Measurements from ENCODE around the gene EGFLAM. TPM values are rescaled to one million over a fixed set of nuclear protein-coding genes. Genes with fewer than 3 reads are reported as not detected.
A peak's percentile ranks its signal among the peaks of the same experiment; 100 is the strongest.

EGFLAM gene
- total RNA-seq, 3 donors from 2014 or later = not detected

GRCh38 chr5:38453506-38453905, 195.1 kb downstream of the EGFLAM start:
- H3K9me3 Mint-ChIP-seq = no peaks in the 10 kb centered on the region
- peaks cover 74% of the 10 kb centered on the region for H3K27me3 Mint-ChIP-seq (ENCODE audit: low read depth)
- ATAC-seq = peak; percentile 87 to 91
- H3K4me1 Mint-ChIP-seq (ENCODE audit: low read depth) = peaks cover 29% of the 10 kb centered on the region
- H3K36me3 Mint-ChIP-seq (ENCODE audit: insufficient read depth) = no peaks in the 10 kb centered on the region
- DNase-seq = peak; percentile 9
- H3K4me3 Mint-ChIP-seq = peak overlapping the region; percentile 51

GRCh38 chr5:38453921-38454320, 195.6 kb downstream of the EGFLAM start:
- H3K4me3 Mint-ChIP-seq = peak overlapping the region; percentile 51
- ATAC-seq = no peak
- no peak for DNase-seq
- H3K36me3 Mint-ChIP-seq (ENCODE audit: insufficient read depth) = no peaks in the 10 kb centered on the region
- no peaks in the 10 kb centered on the region for H3K9me3 Mint-ChIP-seq
- peaks cover 29% of the 10 kb centered on the region for H3K4me1 Mint-ChIP-seq (ENCODE audit: low read depth)
- H3K27me3 Mint-ChIP-seq (ENCODE audit: low read depth) = peaks cover 73% of the 10 kb centered on the region

- H3K4me1 Mint-ChIP-seq (ENCODE audit: low read depth) = peaks cover 29% of the 10 kb centered on the region
- no peaks in the 10 kb centered on the region for H3K36me3 Mint-ChIP-seq (ENCODE audit: insufficient read depth)
- H3K4me3 Mint-ChIP-seq = no peak overlapping the region
- H3K27me3 Mint-ChIP-seq (ENCODE audit: low read depth) = peaks cover 66% of the 10 kb centered on the region
- DNase-seq (no peak), ATAC-seq (no peak)
- H3K9me3 Mint-ChIP-seq = no peaks in the 10 kb centered on the region
Observed at GRCh38 chr5:38455796-38456330, 197.5 kb downstream of the EGFLAM start.

- DNase-seq = no peak
- H3K4me1 Mint-ChIP-seq (ENCODE audit: low read depth) = peaks cover 29% of the 10 kb centered on the region
- H3K27me3 Mint-ChIP-seq (ENCODE audit: low read depth) = peaks cover 61% of the 10 kb centered on the region
- ATAC-seq = no peak
- no peaks in the 10 kb centered on the region for H3K9me3 Mint-ChIP-seq
- H3K36me3 Mint-ChIP-seq (ENCODE audit: insufficient read depth) = no peaks in the 10 kb centered on the region
- H3K4me3 Mint-ChIP-seq = no peak overlapping the region
Observed at GRCh38 chr5:38456657-38457399, 198.5 kb downstream of the EGFLAM start.

GRCh38 chr5:38458174-38458573, 199.8 kb downstream of the EGFLAM start:
- Mint-ChIP-seq H3K4me3 (no peak overlapping the region), H3K9me3 (no peaks in the 10 kb centered on the region), H3K4me1 (ENCODE audit: low read depth) (peaks cover 21% of the 10 kb centered on the region), H3K27me3 (ENCODE audit: low read depth) (peaks cover 64% of the 10 kb centered on the region), H3K36me3 (ENCODE audit: insufficient read depth) (no peaks in the 10 kb centered on the region)
- DNase-seq (no peak), ATAC-seq (no peak)

GRCh38 chr5:38462976-38463633, 204.7 kb downstream of the EGFLAM start:
- H3K27me3 Mint-ChIP-seq (ENCODE audit: low read depth) = peaks cover 39% of the 10 kb centered on the region

GRCh38 chr5:38463634-38464521, 205.5 kb downstream of the EGFLAM start:
- Mint-ChIP-seq H3K4me1 (ENCODE audit: low read depth) (no peaks in the 10 kb centered on the region), H3K9me3 (no peaks in the 10 kb centered on the region), H3K4me3 (no peak overlapping the region), H3K36me3 (ENCODE audit: insufficient read depth) (no peaks in the 10 kb centered on the region), H3K27me3 (ENCODE audit: low read depth) (peaks cover 39% of the 10 kb centered on the region)
- no peak for ATAC-seq
- DNase-seq = no peak

More at GRCh38 chr5:38462976-38463633, 204.7 kb downstream of the EGFLAM start:
- Mint-ChIP-seq H3K36me3 (ENCODE audit: insufficient read depth) (no peaks in the 10 kb centered on the region), H3K4me3 (no peak overlapping the region), H3K9me3 (no peaks in the 10 kb centered on the region), H3K4me1 (ENCODE audit: low read depth) (no peaks in the 10 kb centered on the region)
- no peak for DNase-seq
- no peak for ATAC-seq

- H3K4me3 Mint-ChIP-seq = no peak overlapping the region
- peaks cover 33% of the 10 kb centered on the region for H3K27me3 Mint-ChIP-seq (ENCODE audit: low read depth)
- ATAC-seq (no peak), DNase-seq (no peak)
- H3K36me3 Mint-ChIP-seq (ENCODE audit: insufficient read depth) = no peaks in the 10 kb centered on the region
- no peaks in the 10 kb centered on the region for H3K4me1 Mint-ChIP-seq (ENCODE audit: low read depth)
- H3K9me3 Mint-ChIP-seq = no peaks in the 10 kb centered on the region
Observed at GRCh38 chr5:38465061-38465460, 206.7 kb downstream of the EGFLAM start.

GRCh38 chr5:38465702-38466423, 207.5 kb downstream of the EGFLAM start:
- no peak overlapping the region for H3K4me3 Mint-ChIP-seq
- ATAC-seq (no peak), DNase-seq (no peak)
- no peaks in the 10 kb centered on the region for H3K4me1 Mint-ChIP-seq (ENCODE audit: low read depth)
- H3K36me3 Mint-ChIP-seq (ENCODE audit: insufficient read depth) = no peaks in the 10 kb centered on the region
- H3K27me3 Mint-ChIP-seq (ENCODE audit: low read depth) = peaks cover 31% of the 10 kb centered on the region
- H3K9me3 Mint-ChIP-seq = no peaks in the 10 kb centered on the region

GRCh38 chr5:38466424-38467189, 208.2 kb downstream of the EGFLAM start:
- Mint-ChIP-seq H3K9me3 (no peaks in the 10 kb centered on the region), H3K4me1 (ENCODE audit: low read depth) (no peaks in the 10 kb centered on the region), H3K36me3 (ENCODE audit: insufficient read depth) (no peaks in the 10 kb centered on the region), H3K27me3 (ENCODE audit: low read depth) (peaks cover 33% of the 10 kb centered on the region), H3K4me3 (no peak overlapping the region)
- ATAC-seq = no peak
- DNase-seq = no peak

- no peaks in the 10 kb centered on the region for H3K36me3 Mint-ChIP-seq (ENCODE audit: insufficient read depth)
- peaks cover 33% of the 10 kb centered on the region for H3K27me3 Mint-ChIP-seq (ENCODE audit: low read depth)
- no peak for DNase-seq
- no peak overlapping the region for H3K4me3 Mint-ChIP-seq
- H3K9me3 Mint-ChIP-seq = no peaks in the 10 kb centered on the region
- no peak for ATAC-seq
- H3K4me1 Mint-ChIP-seq (ENCODE audit: low read depth) = no peaks in the 10 kb centered on the region
Observed at GRCh38 chr5:38467353-38468040, 209.1 kb downstream of the EGFLAM start.

- no peak for DNase-seq
- no peaks in the 10 kb centered on the region for H3K9me3 Mint-ChIP-seq
- no peak overlapping the region for H3K4me3 Mint-ChIP-seq
- H3K36me3 Mint-ChIP-seq (ENCODE audit: insufficient read depth) = no peaks in the 10 kb centered on the region
- H3K4me1 Mint-ChIP-seq (ENCODE audit: low read depth) = no peaks in the 10 kb centered on the region
- H3K27me3 Mint-ChIP-seq (ENCODE audit: low read depth) = peaks cover 33% of the 10 kb centered on the region
- no peak for ATAC-seq
Observed at GRCh38 chr5:38468202-38468673, 209.9 kb downstream of the EGFLAM start.
